ENCODE results near the gene MGMT.

DNA sequence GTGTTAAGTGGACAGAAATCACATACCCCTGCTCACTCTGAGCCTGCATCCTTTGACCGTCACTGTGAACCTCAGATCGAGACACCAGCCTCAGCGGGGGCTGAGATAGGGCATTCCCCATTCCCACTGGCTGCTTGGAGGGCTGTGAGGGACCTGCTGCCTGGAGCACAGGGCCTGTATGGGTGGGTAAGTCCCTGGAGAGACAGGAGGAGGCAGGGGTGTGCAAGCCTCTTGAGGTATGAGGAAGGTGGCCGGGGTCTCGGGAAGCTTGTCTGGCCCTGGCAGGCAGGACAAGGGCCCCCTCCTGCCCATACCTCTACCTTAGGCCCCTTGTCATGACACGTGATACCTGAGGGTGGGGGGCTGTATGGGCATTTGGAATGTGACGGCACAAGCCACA lies 187.4 kb downstream of the MGMT start:
- TF ChIP-seq EZH2 (IDR thresholded peaks at IDR 0.05; ENCODE audit: borderline replicate concordance, low read depth, low read length, severe bottlenecking): no peak
- TF ChIP-seq, protein P1, sequence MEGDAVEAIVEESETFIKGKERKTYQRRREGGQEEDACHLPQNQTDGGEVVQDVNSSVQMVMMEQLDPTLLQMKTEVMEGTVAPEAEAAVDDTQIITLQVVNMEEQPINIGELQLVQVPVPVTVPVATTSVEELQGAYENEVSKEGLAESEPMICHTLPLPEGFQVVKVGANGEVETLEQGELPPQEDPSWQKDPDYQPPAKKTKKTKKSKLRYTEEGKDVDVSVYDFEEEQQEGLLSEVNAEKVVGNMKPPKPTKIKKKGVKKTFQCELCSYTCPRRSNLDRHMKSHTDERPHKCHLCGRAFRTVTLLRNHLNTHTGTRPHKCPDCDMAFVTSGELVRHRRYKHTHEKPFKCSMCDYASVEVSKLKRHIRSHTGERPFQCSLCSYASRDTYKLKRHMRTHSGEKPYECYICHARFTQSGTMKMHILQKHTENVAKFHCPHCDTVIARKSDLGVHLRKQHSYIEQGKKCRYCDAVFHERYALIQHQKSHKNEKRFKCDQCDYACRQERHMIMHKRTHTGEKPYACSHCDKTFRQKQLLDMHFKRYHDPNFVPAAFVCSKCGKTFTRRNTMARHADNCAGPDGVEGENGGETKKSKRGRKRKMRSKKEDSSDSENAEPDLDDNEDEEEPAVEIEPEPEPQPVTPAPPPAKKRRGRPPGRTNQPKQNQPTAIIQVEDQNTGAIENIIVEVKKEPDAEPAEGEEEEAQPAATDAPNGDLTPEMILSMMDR (IDR thresholded peaks at IDR 0.05; ENCODE audit: borderline replicate concordance, extremely low read depth, low read length, poor library complexity, severe bottlenecking): no peak
